ENCODE results near the gene FGFBP1.

FGFBP1 gene

DNA sequence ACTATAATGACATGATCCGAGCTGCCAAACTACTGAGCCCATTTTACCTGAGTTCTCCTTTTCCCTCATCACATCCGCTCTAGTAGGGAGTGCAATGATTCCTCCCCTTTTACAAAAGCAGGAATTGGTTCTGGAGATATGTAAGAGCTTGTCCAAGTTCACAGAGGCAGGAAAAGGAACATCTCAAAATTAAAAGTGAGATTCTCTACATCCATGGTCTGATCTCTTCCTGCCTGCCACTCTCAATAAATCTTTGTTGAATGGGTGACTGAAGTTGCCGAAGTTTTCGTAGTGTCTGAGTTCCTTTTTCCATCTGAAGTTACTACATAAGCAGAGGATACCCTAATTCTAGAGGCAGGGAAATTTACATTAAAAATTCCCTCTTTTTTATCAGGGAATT is at the start of gene FGFBP1:
FGFBP1 (minus strand) TSS at position 101 of the 400 bp plus-strand sequence. CDS start 2,108 bp downstream, outside the sequence.
- H3K36me3 ChIP-seq (ENCODE audit: insufficient read depth, low read length) = no peaks in the 10 kb centered on the region
- H3K4me3 ChIP-seq (ENCODE audit: low read depth, low read length, poor library complexity, severe bottlenecking) = no peak within 1 kb of the TSS
- H3K9me3 ChIP-seq (ENCODE audit: low read length) = no peaks in the 10 kb centered on the region
- no peaks in the 10 kb centered on the region for H4K20me1 ChIP-seq (ENCODE audit: insufficient read depth, low read length)
- no peaks in the 10 kb centered on the region for H3K9me2 ChIP-seq (ENCODE audit: low read depth, low read length)
- no peaks in the 10 kb centered on the region for H3F3A ChIP-seq (ENCODE audit: insufficient read depth, low read length)
- H3K4me2 ChIP-seq (ENCODE audit: low read length) = no peak within 1 kb of the TSS
- no peaks in the 10 kb centered on the region for H3K79me2 ChIP-seq (ENCODE audit: insufficient read depth, low read length)
- no peaks in the 10 kb centered on the region for H3K4me1 ChIP-seq (ENCODE audit: insufficient read depth, low read length, severe bottlenecking)
- no peak within 1 kb of the TSS for H3K27ac ChIP-seq (ENCODE audit: low read depth, low read length, poor library complexity, severe bottlenecking)
- no peaks in the 10 kb centered on the region for H3K27me3 ChIP-seq (ENCODE audit: insufficient read depth, low read length)
- no peak for TF ChIP-seq EZH2 (IDR thresholded peaks at IDR 0.05; ENCODE audit: borderline replicate concordance, low read length)
- TF ChIP-seq CTCF (IDR thresholded peaks at IDR 0.05; ENCODE audit: low read length) = no peak
- H3K9ac ChIP-seq (ENCODE audit: low read length) = no peak within 1 kb of the TSS
- no peak within 1 kb of the TSS for H2AFZ ChIP-seq (ENCODE audit: low read length)

GRCh38 chr4:15988222-15988621 is 49.7 kb upstream of the FGFBP1 start:
- no peak for TF ChIP-seq CTCF (IDR thresholded peaks at IDR 0.05; ENCODE audit: low read length)
- no peak for TF ChIP-seq EZH2 (IDR thresholded peaks at IDR 0.05; ENCODE audit: borderline replicate concordance, low read length)
- Histone ChIP-seq H3K9ac (ENCODE audit: low read length) (no peak overlapping the region), H3K27me3 (ENCODE audit: insufficient read depth, low read length) (no peaks in the 10 kb centered on the region), H3K79me2 (ENCODE audit: insufficient read depth, low read length) (no peaks in the 10 kb centered on the region), H2AFZ (ENCODE audit: low read length) (no peak overlapping the region), H3K9me3 (ENCODE audit: low read length) (no peaks in the 10 kb centered on the region), H3K4me1 (ENCODE audit: insufficient read depth, low read length, severe bottlenecking) (no peaks in the 10 kb centered on the region), H3K27ac (ENCODE audit: low read depth, low read length, poor library complexity, severe bottlenecking) (no peak overlapping the region), H3K4me3 (ENCODE audit: low read depth, low read length, poor library complexity, severe bottlenecking) (no peak overlapping the region), H3F3A (ENCODE audit: insufficient read depth, low read length) (no peaks in the 10 kb centered on the region), H3K9me2 (ENCODE audit: low read depth, low read length) (no peaks in the 10 kb centered on the region), H3K4me2 (ENCODE audit: low read length) (no peak overlapping the region), H4K20me1 (ENCODE audit: insufficient read depth, low read length) (no peaks in the 10 kb centered on the region), H3K36me3 (ENCODE audit: insufficient read depth, low read length) (no peaks in the 10 kb centered on the region)

GRCh38 chr4:15986907-15987306 is 48.4 kb upstream of the FGFBP1 start:
- H3K4me1 ChIP-seq (ENCODE audit: insufficient read depth, low read length, severe bottlenecking) = no peaks in the 10 kb centered on the region
- no peak overlapping the region for H3K9ac ChIP-seq (ENCODE audit: low read length)
- no peak overlapping the region for H3K4me3 ChIP-seq (ENCODE audit: low read depth, low read length, poor library complexity, severe bottlenecking)
- H3F3A ChIP-seq (ENCODE audit: insufficient read depth, low read length) = no peaks in the 10 kb centered on the region
- no peaks in the 10 kb centered on the region for H3K27me3 ChIP-seq (ENCODE audit: insufficient read depth, low read length)
- H3K36me3 ChIP-seq (ENCODE audit: insufficient read depth, low read length) = no peaks in the 10 kb centered on the region
- H2AFZ ChIP-seq (ENCODE audit: low read length) = no peak overlapping the region
- TF ChIP-seq EZH2 (IDR thresholded peaks at IDR 0.05; ENCODE audit: borderline replicate concordance, low read length) = no peak
- no peaks in the 10 kb centered on the region for H3K79me2 ChIP-seq (ENCODE audit: insufficient read depth, low read length)
- H3K4me2 ChIP-seq (ENCODE audit: low read length) = no peak overlapping the region
- H3K27ac ChIP-seq (ENCODE audit: low read depth, low read length, poor library complexity, severe bottlenecking) = no peak overlapping the region
- no peaks in the 10 kb centered on the region for H3K9me2 ChIP-seq (ENCODE audit: low read depth, low read length)
- no peaks in the 10 kb centered on the region for H3K9me3 ChIP-seq (ENCODE audit: low read length)
- no peaks in the 10 kb centered on the region for H4K20me1 ChIP-seq (ENCODE audit: insufficient read depth, low read length)

GRCh38 chr4:15983610-15984009 is 45.1 kb upstream of the FGFBP1 start:
- H3K27me3 ChIP-seq (ENCODE audit: insufficient read depth, low read length) = no peaks in the 10 kb centered on the region
- no peak overlapping the region for H3K4me3 ChIP-seq (ENCODE audit: low read depth, low read length, poor library complexity, severe bottlenecking)
- no peak overlapping the region for H3K27ac ChIP-seq (ENCODE audit: low read depth, low read length, poor library complexity, severe bottlenecking)
- no peak overlapping the region for H3K9ac ChIP-seq (ENCODE audit: low read length)
- H3K4me1 ChIP-seq (ENCODE audit: insufficient read depth, low read length, severe bottlenecking) = no peaks in the 10 kb centered on the region
- TF ChIP-seq CTCF (IDR thresholded peaks at IDR 0.05; ENCODE audit: low read length) (no peak), EZH2 (IDR thresholded peaks at IDR 0.05; ENCODE audit: borderline replicate concordance, low read length) (no peak)
- no peak overlapping the region for H3K4me2 ChIP-seq (ENCODE audit: low read length)
- H3F3A ChIP-seq (ENCODE audit: insufficient read depth, low read length) = no peaks in the 10 kb centered on the region
- H3K9me2 ChIP-seq (ENCODE audit: low read depth, low read length) = no peaks in the 10 kb centered on the region
- H4K20me1 ChIP-seq (ENCODE audit: insufficient read depth, low read length) = no peaks in the 10 kb centered on the region
- no peaks in the 10 kb centered on the region for H3K79me2 ChIP-seq (ENCODE audit: insufficient read depth, low read length)
- H2AFZ ChIP-seq (ENCODE audit: low read length) = no peak overlapping the region
- H3K36me3 ChIP-seq (ENCODE audit: insufficient read depth, low read length) = no peaks in the 10 kb centered on the region
- H3K9me3 ChIP-seq (ENCODE audit: low read length) = no peaks in the 10 kb centered on the region

All from OCI-LY1 (cell line).